Upper lobe of left lung (tissue), 6 donors: Measurements from ENCODE around the gene OPRD1. TPM values are rescaled to one million over a fixed set of nuclear protein-coding genes. Genes with fewer than 3 reads are reported as not detected.

Source experiments
- ATAC-seq, 2 donors: fragments of 200-7000 bp; cut with Tn5 transposase; one replicate each; pipeline ENCODE4 v1.9.1; 2022; ENCODE audit warnings: mild to moderate bottlenecking in 2 of 2, moderate library complexity in 2 of 2; ENCODE audit not compliant: low FRiP score in 2 of 2
- DNase-seq, 2 donors: peaks; one replicate each; pipeline ENCODE4 v3.0.0-alpha.2; 2019 to 2020
- H3K27ac ChIP-seq, 4 donors: fragments of 200-600 bp; sonication (generic); one replicate each; pipeline ENCODE4 v1.5.1; 2016 to 2019
- H3K27me3 ChIP-seq, 4 donors: fragments of 200-600 bp; sonication (generic); one replicate each; pipeline ENCODE4 v1.5.1; 2017 to 2019
- H3K36me3 ChIP-seq, 4 donors: fragments of 200-600 bp; sonication (generic); one replicate each; pipeline ENCODE4 v1.5.1; 2016 to 2019
- H3K4me1 ChIP-seq, 4 donors: fragments of 200-600 bp; sonication (generic); one replicate each; pipeline ENCODE4 v1.5.1; 2018 to 2019
- H3K4me3 ChIP-seq, 4 donors: fragments of 200-600 bp; sonication (generic); one replicate each; pipeline ENCODE4 v1.5.1; 2017 to 2019; ENCODE audit warnings: mild to moderate bottlenecking in 2 of 4, moderate library complexity in 1 of 4
- H3K9me3 ChIP-seq, 4 donors: fragments of 200-600 bp; sonication (generic); one replicate each; pipeline ENCODE4 v1.5.1; 2018 to 2019
- CTCF ChIP-seq, 6 experiments: fragments of 450-650 bp in 4 of 6; fragments of 200-600 bp in 2 of 6; sonication (generic) in 2 of 6; IDR thresholded peaks; one replicate each; pipeline ENCODE4 v1.5.1; 2016 to 2019; ENCODE audit warnings: antibody characterized with exemption in 6 of 6
- EP300 ChIP-seq, 4 donors: sonication (generic); formaldehyde crosslinking; IDR thresholded peaks; one replicate each; pipeline ENCODE4 v1.5.1; 2017; ENCODE audit warnings: antibody characterized with exemption in 4 of 4, control low read depth in 2 of 4
- POLR2A ChIP-seq, 4 donors: fragments of 450-650 bp; IDR thresholded peaks; one replicate each; pipeline ENCODE4 v1.5.1; 2016 to 2017; ENCODE audit warnings: antibody characterized with exemption in 4 of 4, mild to moderate bottlenecking in 2 of 4
- POLR2AphosphoS5 ChIP-seq, 2 donors: sonication (generic); formaldehyde crosslinking; IDR thresholded peaks; one replicate each; pipeline ENCODE4 v1.5.1; 2017; ENCODE audit warnings: antibody characterized with exemption in 2 of 2
- WGBS, 2 donors: methylation state at CpG; one replicate each; pipeline ENCODE4 v1.1.5; 2017 to 2018; 5-methylcytosine and 5-hydroxymethylcytosine counted together
- total RNA-seq, 6 donors: library from RNA; depleted of rRNA in 4 of 6; stranded (reverse); fragments of >200 nt in 4 of 6; gene quantifications; one replicate each; pipeline versions ENCODE4 v1.1.0 to v1.2.1, GENCODE V29; 2016 to 2021
- donor health status: DM: no; HTN: no; CAD: no; lungs with moderate emphysema.
- donor health status: DM: no; HTN: yes; CAD: no; lungs with severe emphysema.

Gene OPRD1
- total RNA-seq, 6 donors from 2014 or later = not detected

GRCh38 chr1:28902738-28903137 is 90.8 kb downstream of the OPRD1 start:
- Histone ChIP-seq H3K27ac (no peak overlapping the region), H3K4me3 (no peak overlapping the region), H3K36me3 (no peaks in the 10 kb centered on the region), H3K4me1 (peaks cover 18 to 21% (median 19%) of the 10 kb centered on the region in 4 donors), H3K9me3 (no peaks in the 10 kb centered on the region), H3K27me3 (no peaks in the 10 kb centered on the region)
- no peak for TF ChIP-seq EP300 (IDR thresholded peaks at IDR 0.05)
- no peak for TF ChIP-seq POLR2A (IDR thresholded peaks at IDR 0.05)
- TF ChIP-seq POLR2AphosphoS5 (IDR thresholded peaks at IDR 0.05) = no peak
- TF ChIP-seq CTCF (IDR thresholded peaks at IDR 0.05) = no peak
- DNase-seq (no peak), ATAC-seq (no peak)
- 88 to 93% methylated on average over 2 of the region's 2 CpGs for WGBS, 2 donors

GRCh38 chr1:28905921-28906666 is 94.1 kb downstream of the OPRD1 start:
- Histone ChIP-seq H3K9me3 (no peaks in the 10 kb centered on the region), H3K36me3 (no peaks in the 10 kb centered on the region), H3K27me3 (no peaks in the 10 kb centered on the region), H3K4me3 (no peak overlapping the region), H3K4me1 (no peaks in the 10 kb centered on the region), H3K27ac (no peak overlapping the region)
- WGBS, 2 donors = 95 to 96% methylated on average over 8 of the region's 8 CpGs
- DNase-seq (no peak), ATAC-seq (no peak)
- no peak for TF ChIP-seq POLR2AphosphoS5 (IDR thresholded peaks at IDR 0.05)
- no peak for TF ChIP-seq CTCF (IDR thresholded peaks at IDR 0.05)
- no peak for TF ChIP-seq POLR2A (IDR thresholded peaks at IDR 0.05)
- TF ChIP-seq EP300 (IDR thresholded peaks at IDR 0.05) = no peak

GRCh38 chr1:28909198-28909597 is 97.2 kb downstream of the OPRD1 start:
- no peaks in the 10 kb centered on the region for H3K36me3 ChIP-seq
- 96 to 100% methylated on average over 2 of the region's 2 CpGs for WGBS, 2 donors
- H3K27ac ChIP-seq = no peak overlapping the region
- no peak overlapping the region for H3K4me3 ChIP-seq
- peaks cover 6 to 9% (median 7%) of the 10 kb centered on the region in 4 donors for H3K4me1 ChIP-seq
- ATAC-seq = no peak
- no peak for TF ChIP-seq CTCF (IDR thresholded peaks at IDR 0.05)
- no peak for TF ChIP-seq POLR2A (IDR thresholded peaks at IDR 0.05)
- TF ChIP-seq POLR2AphosphoS5 (IDR thresholded peaks at IDR 0.05) = no peak
- TF ChIP-seq EP300 (IDR thresholded peaks at IDR 0.05) = no peak
- no peaks in the 10 kb centered on the region for H3K27me3 ChIP-seq
- no peak for DNase-seq
- H3K9me3 ChIP-seq = no peaks in the 10 kb centered on the region

GRCh38 chr1:28910379-28911115 is 98.6 kb downstream of the OPRD1 start:
- DNase-seq = no peak
- H3K4me1 ChIP-seq = peaks cover 10 to 16% (median 14%) of the 10 kb centered on the region in 4 donors
- TF ChIP-seq EP300 (IDR thresholded peaks at IDR 0.05) (no peak), POLR2A (IDR thresholded peaks at IDR 0.05) (no peak), CTCF (IDR thresholded peaks at IDR 0.05) (no peak), POLR2AphosphoS5 (IDR thresholded peaks at IDR 0.05) (no peak)

More at GRCh38 chr1:28910379-28911115, 98.6 kb downstream of the OPRD1 start:
- WGBS, 2 donors = 90 to 92% methylated on average over 7 of the region's 7 CpGs
- ATAC-seq = no peak
- Histone ChIP-seq H3K4me3 (no peak overlapping the region), H3K27ac (no peak overlapping the region), H3K27me3 (no peaks in the 10 kb centered on the region), H3K36me3 (no peaks in the 10 kb centered on the region), H3K9me3 (no peaks in the 10 kb centered on the region)
